HepG2 (cell line): Measurements from ENCODE around the gene DHRS4L2. TPM values are rescaled to one million over a fixed set of nuclear protein-coding genes. Genes with fewer than 3 reads are reported as not detected.
"Not testable (repeated sequence)": the region's sequence is repeated elsewhere in the genome, so short reads cannot be mapped to it uniquely, and the experiment has no call there.

Experiments used
- ATAC-seq: fragments of 200-7000 bp; cut with Tn5 transposase; 3 replicates; pipeline ENCODE4 v1.9.1; 2020; ENCODE audit warnings: mild to moderate bottlenecking, moderate library complexity
- BruUV-seq: library from RNA; stranded (reverse); fragments of 400-500 nt; replicated peaks from 2 replicates; lab custom pipeline; 2021; lab: Mats Ljungman, UMichigan
- CTCF ChIA-PET: fragments of 300-600 bp; formaldehyde crosslinking; extraction: SDS; loops from one replicate; lab custom pipeline; 2021; ENCODE audit warnings: low total read pairs, inconsistent platforms, low intra/inter-chr PET ratio; lab: Yijun Ruan, JAX
- POLR2A ChIA-PET: fragments of 350-600 bp; sonication (Branson Sonifier 250); formaldehyde crosslinking; loops from one replicate; lab custom pipeline; 2020; ENCODE audit warnings: antibody characterized with exemption, inconsistent platforms; lab: Yijun Ruan, JAX
- DNase-seq: peaks from one replicate; pipeline ENCODE4 v3.0.0-alpha.2; 2015; ENCODE audit warnings: low spot score
- FAIRE-seq: peaks from 3 replicates; lab custom pipeline; 2011; peaks lifted over from hg19 to GRCh38; lab: Jason Lieb, UNC
- H2AFZ ChIP-seq: one replicate; pipeline ENCODE4 v1.6.1; 2011; ENCODE audit warnings: low read length, inconsistent platforms
- H3K27ac ChIP-seq: fragments of 300-600 bp; 3 replicates; pipeline ENCODE4 v1.8.0; 2011; ENCODE audit warnings: mixed run types, mild to moderate bottlenecking, mixed read lengths, low read length, inconsistent platforms; ENCODE audit not compliant: insufficient read depth; ENCODE audit errors: extremely low read length
- H3K27me3 ChIP-seq, 2 experiments: fragments of 200-600 bp in 1 of 2; 2 replicates in 1 of 2; 3 replicates in 1 of 2; pipeline versions ENCODE4 v1.6.0 to v1.8.0; 2011; ENCODE audit warnings: low read length in 2 of 2, mild to moderate bottlenecking in 2 of 2, moderate library complexity in 2 of 2, inconsistent platforms in 1 of 2; ENCODE audit not compliant: insufficient read depth in 2 of 2, control insufficient read depth in 1 of 2
- H3K36me3 ChIP-seq, 2 experiments: fragments of 200-600 bp in 1 of 2; replicated peaks in 1 of 2; 2 replicates in 1 of 2; 3 replicates in 1 of 2; pipeline versions ENCODE4 v1.5.1 to v1.8.0; 2011; ENCODE audit warnings: low read length in 2 of 2, inconsistent platforms in 1 of 2; ENCODE audit not compliant: insufficient read depth in 2 of 2, control insufficient read depth in 1 of 2
- H3K4me1 ChIP-seq: 2 replicates; pipeline ENCODE4 v1.5.1; 2012; ENCODE audit warnings: low read length, inconsistent platforms; ENCODE audit not compliant: insufficient read depth
- H3K4me2 ChIP-seq: 2 replicates; pipeline ENCODE4 v1.6.0; 2011; ENCODE audit warnings: low read depth, low read length, inconsistent platforms
- H3K4me3 ChIP-seq, 3 experiments: fragments of 200-600 bp in 1 of 3; sonication (generic), shearing (Covaris generic) in 1 of 3; replicated peaks in 1 of 3; 2 replicates each; pipeline ENCODE4 v1.5.1; 2011 to 2016; ENCODE audit warnings: low read length in 3 of 3, inconsistent platforms in 2 of 3, low read depth in 2 of 3, mild to moderate bottlenecking in 2 of 3, control low read depth in 1 of 3, mixed read lengths in 1 of 3; ENCODE audit not compliant: insufficient read depth in 1 of 3
- H3K79me2 ChIP-seq: one replicate; pipeline ENCODE4 v1.6.1; 2011; ENCODE audit warnings: low read length, inconsistent platforms; ENCODE audit not compliant: insufficient read depth
- H3K9ac ChIP-seq: 2 replicates; pipeline ENCODE4 v1.6.0; 2011; ENCODE audit warnings: mild to moderate bottlenecking, low read depth, low read length, inconsistent platforms; ENCODE audit not compliant: insufficient read depth
- H3K9me3 ChIP-seq: 2 replicates; pipeline ENCODE4 v1.5.1; 2012; ENCODE audit warnings: mild to moderate bottlenecking, low read length
- H4K20me1 ChIP-seq: 2 replicates; pipeline ENCODE4 v1.6.0; 2011; ENCODE audit warnings: inconsistent platforms, mild to moderate bottlenecking, low read length, moderate library complexity; ENCODE audit not compliant: insufficient read depth
- ATF1 ChIP-seq: IDR thresholded peaks from 2 replicates; pipeline ENCODE4 v1.6.1; 2016; ENCODE audit warnings: mild to moderate bottlenecking, control low read depth
- EP300 ChIP-seq, 3 experiments: sonication (generic) in 1 of 3; formaldehyde crosslinking in 1 of 3; IDR thresholded peaks; 2 replicates each; pipeline versions ENCODE4 v1.5.1 to v1.6.1; 2011 to 2020; ENCODE audit warnings: low read depth in 2 of 3, low read length in 2 of 3, borderline replicate concordance in 1 of 3, improper control_type of control experiment in 1 of 3, mild to moderate bottlenecking in 1 of 3, missing genetic modification reagents in 1 of 3, moderate library complexity in 1 of 3
- IRX3 ChIP-seq: sonication (generic); formaldehyde crosslinking; IDR thresholded peaks from 2 replicates; pipeline ENCODE4 v1.8.1; 2023; ENCODE audit warnings: mild to moderate bottlenecking, low read depth, missing genetic modification reagents, borderline replicate concordance
- KDM5A ChIP-seq: fragments of 200-600 bp; sonication (generic); IDR thresholded peaks from 2 replicates; pipeline ENCODE4 v1.7.0; 2018; ENCODE audit warnings: antibody characterized with exemption, mild to moderate bottlenecking, low read length, borderline replicate concordance
- MAFK ChIP-seq, 2 experiments: IDR thresholded peaks in 1 of 2; conservative IDR thresholded peaks in 1 of 2; 2 replicates each; pipeline ENCODE4 v1.6.1; 2011; ENCODE audit warnings: improper control_type of control experiment in 2 of 2, low read length in 2 of 2
- MTF2 ChIP-seq: sonication (generic); formaldehyde crosslinking; IDR thresholded peaks from 2 replicates; pipeline ENCODE4 v1.5.0; 2020; ENCODE audit warnings: missing genetic modification reagents, borderline replicate concordance
- PCBP2 ChIP-seq: fragments of 200-400 bp; formaldehyde crosslinking; optimal IDR thresholded peaks from 2 replicates; pipeline ENCODE3; 2018; ENCODE audit warnings: low read length, low read depth; ENCODE audit not compliant: poor library complexity, severe bottlenecking
- RBAK ChIP-seq: sonication (generic); formaldehyde crosslinking; IDR thresholded peaks from 2 replicates; pipeline ENCODE4 v1.5.1; 2020; ENCODE audit warnings: mild to moderate bottlenecking, missing genetic modification reagents
- ZBTB2 ChIP-seq: sonication (generic); formaldehyde crosslinking; IDR thresholded peaks from 2 replicates; pipeline ENCODE4 v1.8.0; 2022; ENCODE audit warnings: low read depth, missing genetic modification reagents
- ZNF17 ChIP-seq: sonication (generic); formaldehyde crosslinking; IDR thresholded peaks from 2 replicates; pipeline ENCODE4 v1.5.0; 2020; ENCODE audit warnings: mild to moderate bottlenecking, missing genetic modification reagents
- ZNF670 ChIP-seq: sonication (generic); formaldehyde crosslinking; IDR thresholded peaks from 2 replicates; pipeline ENCODE4 v1.8.0; 2022; ENCODE audit warnings: mild to moderate bottlenecking, missing genetic modification reagents, borderline replicate concordance
- ZNF816 ChIP-seq: sonication (generic); formaldehyde crosslinking; IDR thresholded peaks from 2 replicates; pipeline ENCODE4 v1.8.0; 2022; ENCODE audit warnings: missing genetic modification reagents, mild to moderate bottlenecking, borderline replicate concordance
- ZSCAN30 ChIP-seq: sonication (generic); formaldehyde crosslinking; IDR thresholded peaks from 2 replicates; pipeline ENCODE4 v1.5.0; 2020; ENCODE audit warnings: mild to moderate bottlenecking, missing genetic modification reagents
- WGBS: methylation state at CpG from one replicate; pipeline ENCODE4 v1.1.6; 2017; ENCODE audit warnings: low lambda C conversion rate; 5-methylcytosine and 5-hydroxymethylcytosine counted together
- in situ Hi-C: cut with HindIII; loops from 2 replicates; pipeline ENCODE4 v1.10.0; 2017; ENCODE audit warnings: low pct_unique_long_range_greater_than_20kb; ENCODE audit not compliant: extremely low pct_ligation_motif_present
- intact Hi-C: fragments of 100-400 bp; cut with micrococcal nuclease; formaldehyde crosslinking; loops from one replicate; pipeline ENCODE4 v1.10.0; 2022; ENCODE audit not compliant: unreplicated experiment
- polyA plus RNA-seq, 8 experiments: library from polyadenylated mRNA; depleted of rRNA in 3 of 8; stranded (reverse) in 7 of 8; unstranded in 1 of 8; fragments of >200 nt; fragmentation: Illumina TruSeq in 4 of 8; extraction: Trizol in 4 of 8; gene quantifications; 2 replicates each; pipeline versions ENCODE4 v1.2.1 to v1.2.3, GENCODE V29; 2011 to 2016; ENCODE audit warnings: low read depth in 4 of 8, missing spikeins in 1 of 8, mixed read lengths in 1 of 8; ENCODE audit not compliant: insufficient read depth in 1 of 8
- total RNA-seq, 5 experiments: library from RNA; depleted of rRNA; stranded (reverse); fragments of >200 nt; fragmentation: Illumina TruSeq; extraction: Trizol; gene quantifications; 2 replicates each; pipeline ENCODE4 v1.2.3, GENCODE V29; 2016; ENCODE audit warnings: low read depth in 1 of 5
- TF ChIP-seq, protein P1 (sequence below): sonication (generic); formaldehyde crosslinking; IDR thresholded peaks from 2 replicates; pipeline ENCODE4 v1.4.0; 2020; ENCODE audit warnings: low read depth, mild to moderate bottlenecking, missing genetic modification reagents
- TF ChIP-seq, protein P2 (sequence below): sonication (generic); formaldehyde crosslinking; IDR thresholded peaks from 2 replicates; pipeline ENCODE4 v1.5.0; 2020; ENCODE audit warnings: mild to moderate bottlenecking, low read depth, missing genetic modification reagents, borderline replicate concordance
- TF ChIP-seq, protein P3 (sequence below): sonication (generic); formaldehyde crosslinking; IDR thresholded peaks from 2 replicates; pipeline ENCODE4 v1.8.1; 2023; ENCODE audit warnings: mild to moderate bottlenecking, missing genetic modification reagents, borderline replicate concordance

The DHRS4L2 gene
- total and polyA plus RNA-seq, 2 of the 13 experiments (the other 11 are each of a cell fraction or from before 2014, with no cell fraction given) = 24.7 to 38.2 TPM

- TF ChIP-seq ZNF17 (CRISPR knock-in tag) (no peak), IRX3 (CRISPR knock-in tag) (peak; percentile 84)
- TF ChIP-seq, protein P1, sequence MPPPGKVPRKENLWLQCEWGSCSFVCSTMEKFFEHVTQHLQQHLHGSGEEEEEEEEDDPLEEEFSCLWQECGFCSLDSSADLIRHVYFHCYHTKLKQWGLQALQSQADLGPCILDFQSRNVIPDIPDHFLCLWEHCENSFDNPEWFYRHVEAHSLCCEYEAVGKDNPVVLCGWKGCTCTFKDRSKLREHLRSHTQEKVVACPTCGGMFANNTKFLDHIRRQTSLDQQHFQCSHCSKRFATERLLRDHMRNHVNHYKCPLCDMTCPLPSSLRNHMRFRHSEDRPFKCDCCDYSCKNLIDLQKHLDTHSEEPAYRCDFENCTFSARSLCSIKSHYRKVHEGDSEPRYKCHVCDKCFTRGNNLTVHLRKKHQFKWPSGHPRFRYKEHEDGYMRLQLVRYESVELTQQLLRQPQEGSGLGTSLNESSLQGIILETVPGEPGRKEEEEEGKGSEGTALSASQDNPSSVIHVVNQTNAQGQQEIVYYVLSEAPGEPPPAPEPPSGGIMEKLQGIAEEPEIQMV (CRISPR knock-in tag) = peak; percentile 94
Observed at GRCh38 chr14:23953464-23954278, 35.1 kb upstream of the DHRS4L2 start, which contains the start of gene DHRS4 (continued).

DNA sequence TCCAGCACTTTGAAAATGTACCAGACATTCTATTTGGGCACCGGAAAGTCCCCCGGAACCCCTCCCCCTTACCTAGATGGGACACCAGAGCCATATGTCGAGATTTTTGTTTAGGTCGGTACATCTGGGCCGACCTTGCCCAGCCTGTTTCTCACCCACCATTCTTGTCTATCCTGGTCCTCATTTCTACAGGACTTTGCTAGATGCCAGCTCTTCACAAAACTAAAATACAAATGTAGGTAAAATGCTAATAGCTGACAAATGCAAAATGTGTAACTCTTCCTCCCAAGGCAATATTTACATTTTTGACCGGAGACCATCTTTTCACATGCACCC lies 34.5 kb upstream of the DHRS4L2 start:
- DNase-seq; H3K79me2 ChIP-seq; H4K20me1 ChIP-seq; FAIRE-seq; in situ Hi-C loops; BruUV-seq; H3K9me3 ChIP-seq; H3K27me3 ChIP-seq; H3K36me3 ChIP-seq; TF ChIP-seq EP300 (IDR thresholded peaks at IDR 0.05; ENCODE audit: low read depth in 2 of 2, low read length in 2 of 2): not testable (repeated sequence)
- WGBS = 15% methylated on average over 6 of the region's 6 CpGs
- H3K9ac ChIP-seq = peak overlapping the region; percentile 92
- intact Hi-C loops = loop anchor here (1.0 to 5.0 kb wide), 2 partner anchors 72 to 365 kb away; no protein-coding TSS in a partner anchor
- H3K27ac ChIP-seq = peak overlapping the region; percentile 74
- CTCF ChIA-PET = interaction anchor here (0.9 to 2.2 kb wide), 6 partner anchors 25 to 365 kb away, joined by 3 to 18 read pairs (median 8); no protein-coding TSS in a partner anchor
- POLR2A ChIA-PET = interaction anchor here (0.9 to 2.7 kb wide), 4 partner anchors 70 to 860 kb away, joined by 3 to 20 read pairs (median 4); partner anchors contain the start of genes ACIN1 and PCK2
- H3K4me2 ChIP-seq = peak overlapping the region; percentile 97
- H3K4me3 ChIP-seq = peak overlapping the region; percentile 73 to 90 (median 85)
- ATAC-seq = peak; percentile 3
- H2AFZ ChIP-seq = peak overlapping the region; percentile 7
- peaks cover 27% of the 10 kb centered on the region for H3K4me1 ChIP-seq
- TF ChIP-seq RBAK (CRISPR knock-in tag) (peak; percentile 3; the same call in 1 of the 2 replicates), ZNF816 (0 out of 2 replicates have a peak, but pooled peaks have one; percentile 7), ZNF670 (CRISPR knock-in tag) (0 out of 2 replicates have a peak, but pooled peaks have one; percentile 4), EP300 (CRISPR knock-in tag; IDR thresholded peaks at IDR 0.05; ENCODE audit: borderline replicate concordance) (0 out of 2 replicates have a peak, but pooled peaks have one; percentile 2), ATF1 (CRISPR knock-in tag) (peak; percentile 53; the same call in 1 of the 2 replicates), PCBP2 (peak; percentile 11), MTF2 (CRISPR knock-in tag) (0 out of 2 replicates have a peak, but pooled peaks have one; percentile 13), MAFK (conservative IDR thresholded peaks at IDR 0.05 in 1 of 2, IDR thresholded peaks at IDR 0.05 in 1 of 2; ENCODE audit: low read length in 2 of 2) (0 out of 4 replicates have a peak, but pooled peaks of 1 of the 2 experiments have one; percentile 28), ZSCAN30 (CRISPR knock-in tag) (peak; percentile 69; the same call in 1 of the 2 replicates), KDM5A (peak; percentile 11; the same call in 1 of the 2 replicates), ZBTB2 (CRISPR knock-in tag) (0 out of 2 replicates have a peak, but pooled peaks have one; percentile 7)
- TF ChIP-seq, protein P2, sequence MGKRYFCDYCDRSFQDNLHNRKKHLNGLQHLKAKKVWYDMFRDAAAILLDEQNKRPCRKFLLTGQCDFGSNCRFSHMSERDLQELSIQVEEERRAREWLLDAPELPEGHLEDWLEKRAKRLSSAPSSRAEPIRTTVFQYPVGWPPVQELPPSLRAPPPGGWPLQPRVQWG (CRISPR knock-in tag) = 0 out of 2 replicates have a peak, but pooled peaks have one; percentile 28
- TF ChIP-seq, protein P3, sequence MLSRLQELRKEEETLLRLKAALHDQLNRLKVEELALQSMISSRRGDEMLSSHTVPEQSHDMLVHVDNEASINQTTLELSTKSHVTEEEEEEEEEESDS (CRISPR knock-in tag) = 0 out of 2 replicates have a peak, but pooled peaks have one; percentile 13
